ENCODE measurements around the gene CBFA2T3. TPM values are rescaled to one million over a fixed set of nuclear protein-coding genes. Genes with fewer than 3 reads are reported as not detected.

The CBFA2T3 gene
- total and polyA plus RNA-seq, 7 experiments from 2014 or later, result 0.14 to 25.2 (median 0.38) TPM; not detected in 1

- Histone ChIP-seq H3K36me3 (ENCODE audit: control insufficient read depth in 2 of 3, insufficient read depth in 3 of 3, low read length in 3 of 3) (no peaks in the 10 kb centered on the region), H3K9me3 (ENCODE audit: control insufficient read depth in 2 of 3, low read length in 3 of 3) (no peaks in the 10 kb centered on the region), H3K4me3 (ENCODE audit: low read length) (no peak overlapping the region), H3K27ac (ENCODE audit: low read depth, low read length) (no peak overlapping the region), H3K27me3 (ENCODE audit: control insufficient read depth in 2 of 2, insufficient read depth in 2 of 2, low read length in 2 of 2) (no peaks in the 10 kb centered on the region), H3K4me1 (ENCODE audit: control insufficient read depth in 2 of 2, insufficient read depth in 2 of 2, low read length in 2 of 2) (no peaks in the 10 kb centered on the region)
- Mint-ChIP-seq H3K4me3 (no peak overlapping the region), H3K9me3 (peaks cover 0 to 1% (median 0%) of the 10 kb centered on the region in 11 donors), H3K27ac (no peak overlapping the region), H3K27me3 (no peaks in the 10 kb centered on the region), H3K4me1 (peaks cover 0 to 11% (median 0%) of the 10 kb centered on the region in 7 donors), H3K36me3 (no peaks in the 10 kb centered on the region)
- intact Hi-C loops (cut with micrococcal nuclease), result no loop called here
- POLR2A ChIA-PET, result no interaction called here
- CTCF ChIA-PET, result no interaction called here
- DNase-seq (no peak), ATAC-seq (no peak)
Observed at GRCh38 chr16:88883117-88883895, 93.7 kb downstream of the CBFA2T3 start.

- Histone ChIP-seq H3K27ac (ENCODE audit: low read depth, low read length) (no peak overlapping the region), H3K4me1 (ENCODE audit: control insufficient read depth in 2 of 2, insufficient read depth in 2 of 2, low read length in 2 of 2) (no peaks in the 10 kb centered on the region), H3K27me3 (ENCODE audit: control insufficient read depth in 2 of 2, insufficient read depth in 2 of 2, low read length in 2 of 2) (no peaks in the 10 kb centered on the region), H3K9me3 (ENCODE audit: control insufficient read depth in 2 of 3, low read length in 3 of 3) (no peaks in the 10 kb centered on the region), H3K36me3 (ENCODE audit: control insufficient read depth in 2 of 3, insufficient read depth in 3 of 3, low read length in 3 of 3) (no peaks in the 10 kb centered on the region), H3K4me3 (ENCODE audit: low read length) (no peak overlapping the region)
- H3K4me1 Mint-ChIP-seq, result peaks cover 0 to 11% (median 0%) of the 10 kb centered on the region in 7 donors
- H3K4me3 Mint-ChIP-seq, result no peak overlapping the region
- H3K27ac Mint-ChIP-seq, result peak overlapping the region in 1 of 9 donors; percentile 5
- H3K9me3 Mint-ChIP-seq, result peaks cover 0 to 1% (median 0%) of the 10 kb centered on the region in 11 donors
- ChIA-PET POLR2A (no interaction called here), CTCF (no interaction called here)
- intact Hi-C loops (cut with micrococcal nuclease), result no loop called here
- H3K36me3 Mint-ChIP-seq, result no peaks in the 10 kb centered on the region
- no peak for DNase-seq
- peak; percentile 61 for ATAC-seq
- H3K27me3 Mint-ChIP-seq, result no peaks in the 10 kb centered on the region
Observed at GRCh38 chr16:88882358-88883030, 94.5 kb downstream of the CBFA2T3 start.

- H3K9me3 ChIP-seq (ENCODE audit: control insufficient read depth in 2 of 3, low read length in 3 of 3), result no peaks in the 10 kb centered on the region
- no peak overlapping the region for H3K4me3 ChIP-seq (ENCODE audit: low read length)
- no peak for ATAC-seq
- Mint-ChIP-seq H3K4me1 (peaks cover 0 to 11% (median 0%) of the 10 kb centered on the region in 7 donors), H3K36me3 (no peaks in the 10 kb centered on the region), H3K27ac (peak overlapping the region in 1 of 9 donors; percentile 5), H3K9me3 (peaks cover 0 to 1% (median 0%) of the 10 kb centered on the region in 11 donors), H3K4me3 (no peak overlapping the region), H3K27me3 (no peaks in the 10 kb centered on the region)
- ChIA-PET CTCF (no interaction called here), POLR2A (no interaction called here)
- no peak overlapping the region for H3K27ac ChIP-seq (ENCODE audit: low read depth, low read length)
- intact Hi-C loops (cut with micrococcal nuclease), result no loop called here
- H3K36me3 ChIP-seq (ENCODE audit: control insufficient read depth in 2 of 3, insufficient read depth in 3 of 3, low read length in 3 of 3), result no peaks in the 10 kb centered on the region
- no peaks in the 10 kb centered on the region for H3K4me1 ChIP-seq (ENCODE audit: control insufficient read depth in 2 of 2, insufficient read depth in 2 of 2, low read length in 2 of 2)
- no peaks in the 10 kb centered on the region for H3K27me3 ChIP-seq (ENCODE audit: control insufficient read depth in 2 of 2, insufficient read depth in 2 of 2, low read length in 2 of 2)
- no peak for DNase-seq
Observed at GRCh38 chr16:88881675-88882357, 95.2 kb downstream of the CBFA2T3 start.

- Histone ChIP-seq H3K27me3 (ENCODE audit: control insufficient read depth in 2 of 2, insufficient read depth in 2 of 2, low read length in 2 of 2) (no peaks in the 10 kb centered on the region), H3K9me3 (ENCODE audit: control insufficient read depth in 2 of 3, low read length in 3 of 3) (no peaks in the 10 kb centered on the region), H3K27ac (ENCODE audit: low read depth, low read length) (no peak overlapping the region), H3K4me1 (ENCODE audit: control insufficient read depth in 2 of 2, insufficient read depth in 2 of 2, low read length in 2 of 2) (no peaks in the 10 kb centered on the region), H3K36me3 (ENCODE audit: control insufficient read depth in 2 of 3, insufficient read depth in 3 of 3, low read length in 3 of 3) (no peaks in the 10 kb centered on the region), H3K4me3 (ENCODE audit: low read length) (no peak overlapping the region)
- DNase-seq (no peak), ATAC-seq (no peak)
- CTCF ChIA-PET, result no interaction called here
- Mint-ChIP-seq H3K9me3 (peaks cover 0 to 1% (median 0%) of the 10 kb centered on the region in 11 donors), H3K36me3 (no peaks in the 10 kb centered on the region), H3K4me1 (peaks cover 0 to 11% (median 0%) of the 10 kb centered on the region in 7 donors), H3K4me3 (no peak overlapping the region), H3K27me3 (no peaks in the 10 kb centered on the region), H3K27ac (no peak overlapping the region)
- POLR2A ChIA-PET, result no interaction called here
- intact Hi-C loops (cut with micrococcal nuclease), result no loop called here
Observed at GRCh38 chr16:88881007-88881615, 95.9 kb downstream of the CBFA2T3 start.

GRCh38 chr16:88880226-88881006 is 96.6 kb downstream of the CBFA2T3 start:
- CTCF ChIA-PET, result no interaction called here
- H3K36me3 Mint-ChIP-seq, result no peaks in the 10 kb centered on the region
- no peak overlapping the region for H3K4me3 ChIP-seq (ENCODE audit: low read length)
- ATAC-seq, result no peak
- H3K36me3 ChIP-seq (ENCODE audit: control insufficient read depth in 2 of 3, insufficient read depth in 3 of 3, low read length in 3 of 3), result no peaks in the 10 kb centered on the region
- no peak overlapping the region for H3K27ac Mint-ChIP-seq
- no peaks in the 10 kb centered on the region for H3K27me3 Mint-ChIP-seq
- H3K9me3 Mint-ChIP-seq, result peaks cover 0 to 1% (median 0%) of the 10 kb centered on the region in 11 donors
- H3K9me3 ChIP-seq (ENCODE audit: control insufficient read depth in 2 of 3, low read length in 3 of 3), result no peaks in the 10 kb centered on the region
- no peak for DNase-seq
- H3K4me1 Mint-ChIP-seq, result peaks cover 0 to 11% (median 0%) of the 10 kb centered on the region in 7 donors
- POLR2A ChIA-PET, result no interaction called here
- H3K27me3 ChIP-seq (ENCODE audit: control insufficient read depth in 2 of 2, insufficient read depth in 2 of 2, low read length in 2 of 2), result no peaks in the 10 kb centered on the region
- H3K27ac ChIP-seq (ENCODE audit: low read depth, low read length), result no peak overlapping the region
- no peaks in the 10 kb centered on the region for H3K4me1 ChIP-seq (ENCODE audit: control insufficient read depth in 2 of 2, insufficient read depth in 2 of 2, low read length in 2 of 2)
- H3K4me3 Mint-ChIP-seq, result no peak overlapping the region
- intact Hi-C loops (cut with micrococcal nuclease), result no loop called here

GRCh38 chr16:88879788-88880055 is 97.3 kb downstream of the CBFA2T3 start:
- ATAC-seq, result no peak
- Histone ChIP-seq H3K4me3 (ENCODE audit: low read length) (no peak overlapping the region), H3K36me3 (ENCODE audit: control insufficient read depth in 2 of 3, insufficient read depth in 3 of 3, low read length in 3 of 3) (no peaks in the 10 kb centered on the region), H3K27me3 (ENCODE audit: control insufficient read depth in 2 of 2, insufficient read depth in 2 of 2, low read length in 2 of 2) (no peaks in the 10 kb centered on the region), H3K27ac (ENCODE audit: low read depth, low read length) (no peak overlapping the region), H3K9me3 (ENCODE audit: control insufficient read depth in 2 of 3, low read length in 3 of 3) (no peaks in the 10 kb centered on the region), H3K4me1 (ENCODE audit: control insufficient read depth in 2 of 2, insufficient read depth in 2 of 2, low read length in 2 of 2) (no peaks in the 10 kb centered on the region)
- Mint-ChIP-seq H3K27ac (no peak overlapping the region), H3K4me3 (no peak overlapping the region), H3K27me3 (no peaks in the 10 kb centered on the region), H3K36me3 (no peaks in the 10 kb centered on the region), H3K9me3 (peaks cover 0 to 2% (median 0%) of the 10 kb centered on the region in 11 donors), H3K4me1 (peaks cover 0 to 11% (median 0%) of the 10 kb centered on the region in 7 donors)
- intact Hi-C loops (cut with micrococcal nuclease), result no loop called here
- ChIA-PET POLR2A (no interaction called here), CTCF (no interaction called here)
- no peak for DNase-seq
